Activated T-cell treated with anti-CD3 and anti-CD28 coated beads, Interleukin-2, amount 50 U/mL, for 72 hours (primary cell): ENCODE data around the gene ZKSCAN5. TPM values are rescaled to one million over a fixed set of nuclear protein-coding genes. Genes with fewer than 3 reads are reported as not detected.
"Not testable (repeated sequence)": the region's sequence is repeated elsewhere in the genome, so short reads cannot be mapped to it uniquely, and the experiment has no call there.

Source experiments
- ATAC-seq, 2 donors: fragments of 150-1000 bp; cut with Tn5 transposase; replicated peaks in 1 of 2; 2 replicates each; pipeline ENCODE4 v1.10.0; 2021; ENCODE audit warnings: moderate library complexity in 2 of 2, mild to moderate bottlenecking in 1 of 2
- DNase-seq, 2 donors: peaks; one replicate each; pipeline ENCODE4 v3.0.0; 2021 to 2022; ENCODE audit warnings: mixed read lengths in 1 of 2
- H3K27ac Mint-ChIP-seq: one replicate; pipeline ENCODE4 v1.8.0; 2022; ENCODE audit warnings: mild to moderate bottlenecking, moderate library complexity, mixed read lengths
- H3K27me3 Mint-ChIP-seq: one replicate; pipeline ENCODE4 v1.8.0; 2022; ENCODE audit warnings: low read depth, mixed read lengths
- H3K36me3 Mint-ChIP-seq, 2 donors: one replicate each; pipeline ENCODE4 v1.8.0; 2022; ENCODE audit warnings: mixed read lengths in 2 of 2, mild to moderate bottlenecking in 1 of 2; ENCODE audit not compliant: insufficient read depth in 2 of 2
- H3K4me1 Mint-ChIP-seq: one replicate; pipeline ENCODE4 v1.8.0; 2022; ENCODE audit warnings: low read depth, mixed read lengths
- H3K4me3 Mint-ChIP-seq, 2 donors: one replicate each; pipeline ENCODE4 v1.8.0; 2022; ENCODE audit warnings: mild to moderate bottlenecking in 2 of 2, mixed read lengths in 2 of 2, moderate library complexity in 2 of 2
- H3K9me3 Mint-ChIP-seq, 2 donors: one replicate each; pipeline ENCODE4 v1.8.0; 2022; ENCODE audit warnings: mixed read lengths in 2 of 2
- total RNA-seq, 2 donors: library from RNA; stranded (reverse); gene quantifications; one replicate each; pipeline ENCODE4 v1.2.3, GENCODE V29; 2022

ZKSCAN5 gene
- total RNA-seq, 2 donors from 2014 or later: 9.3 to 9.9 TPM

DNA sequence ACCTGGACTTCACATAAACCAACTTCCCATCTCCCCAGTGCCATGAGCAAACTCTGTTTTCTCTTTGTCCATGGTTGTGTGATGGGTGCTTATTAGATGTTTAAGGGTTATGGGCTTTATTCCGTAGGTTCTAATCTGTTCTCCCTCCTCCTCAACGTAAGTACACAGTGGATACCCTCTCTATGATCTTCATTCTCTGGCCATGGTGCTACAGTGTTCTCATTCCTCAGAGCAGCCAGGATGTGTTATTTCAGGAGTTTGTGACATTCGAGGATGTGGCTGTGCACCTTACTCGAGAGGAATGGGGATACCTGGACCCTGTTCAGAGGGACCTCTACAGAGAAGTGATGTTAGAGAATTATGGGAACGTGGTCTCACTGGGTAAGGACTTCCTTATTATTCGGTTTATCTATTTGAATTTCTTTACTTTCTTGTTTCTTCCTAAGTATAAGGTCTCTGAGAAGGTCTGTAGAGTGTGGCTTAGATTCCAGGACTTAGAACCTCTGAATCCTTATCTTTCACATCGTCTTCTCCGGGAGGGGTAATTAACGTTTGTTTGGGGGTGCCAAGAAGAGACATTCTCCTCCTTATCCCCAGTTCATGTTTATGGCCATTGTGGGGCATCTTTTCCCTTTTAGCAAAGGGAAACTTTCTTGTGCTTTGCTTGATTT, 57.8 kb downstream of the ZKSCAN5 start:
- Mint-ChIP-seq H3K4me3 (peak overlapping the region; percentile 47 to 68), H3K27ac (peak overlapping the region; percentile 96), H3K27me3 (no peaks in the 10 kb centered on the region), H3K4me1 (peaks cover 53% of the 10 kb centered on the region), H3K9me3 (no peaks in the 10 kb centered on the region), H3K36me3 (peaks cover 34 to 44% of the 10 kb centered on the region in 2 donors)
- no peak for ATAC-seq
- DNase-seq: no peak

DNA sequence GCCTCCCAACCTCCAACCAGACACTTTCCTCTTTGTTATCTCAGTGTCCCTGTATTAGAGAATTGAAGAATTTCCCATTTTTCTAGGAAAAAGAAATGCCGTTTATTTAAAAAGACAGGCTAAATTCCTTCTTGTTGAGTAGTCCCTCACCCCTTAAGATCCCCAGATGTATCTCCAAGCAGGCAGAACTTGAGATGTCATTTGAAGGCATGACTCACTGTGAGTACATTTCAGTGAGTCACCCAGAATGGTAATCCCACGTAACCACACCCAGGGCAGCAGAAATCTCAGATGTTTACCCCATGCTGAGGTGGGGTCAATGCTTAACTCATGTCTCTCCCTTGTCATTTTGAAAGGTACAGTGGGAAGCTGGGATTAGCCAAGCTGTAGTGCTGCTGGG, 58.4 kb downstream of the ZKSCAN5 start:
- ATAC-seq (peak; percentile 72 to 75), DNase-seq (peak; percentile 70 to 74)
- peak overlapping the region; percentile 47 to 68 for H3K4me3 Mint-ChIP-seq
- H3K27ac Mint-ChIP-seq: peak overlapping the region; percentile 96
- peaks cover 32 to 42% of the 10 kb centered on the region in 2 donors for H3K36me3 Mint-ChIP-seq
- peaks cover 49% of the 10 kb centered on the region for H3K4me1 Mint-ChIP-seq
- no peaks in the 10 kb centered on the region for H3K27me3 Mint-ChIP-seq
- H3K9me3 Mint-ChIP-seq: no peaks in the 10 kb centered on the region

- Mint-ChIP-seq H3K4me1 (peaks cover 49% of the 10 kb centered on the region), H3K4me3 (no peak overlapping the region), H3K9me3 (no peaks in the 10 kb centered on the region), H3K36me3 (peaks cover 28 to 37% of the 10 kb centered on the region in 2 donors), H3K27ac (peak overlapping the region; percentile 85), H3K27me3 (no peaks in the 10 kb centered on the region)
- no peak for ATAC-seq
- no peak for DNase-seq
Measured at GRCh38 chr7:99563650-99564049, 59.2 kb downstream of the ZKSCAN5 start.

GRCh38 chr7:99568770-99569169, 64.3 kb downstream of the ZKSCAN5 start:
- not testable (repeated sequence) for DNase-seq, H3K27me3 Mint-ChIP-seq, H3K4me3 Mint-ChIP-seq, ATAC-seq, H3K27ac Mint-ChIP-seq, H3K9me3 Mint-ChIP-seq
- Mint-ChIP-seq H3K4me1 (peaks cover 10% of the 10 kb centered on the region), H3K36me3 (peaks cover 19 to 45% of the 10 kb centered on the region in 2 donors)

DNA sequence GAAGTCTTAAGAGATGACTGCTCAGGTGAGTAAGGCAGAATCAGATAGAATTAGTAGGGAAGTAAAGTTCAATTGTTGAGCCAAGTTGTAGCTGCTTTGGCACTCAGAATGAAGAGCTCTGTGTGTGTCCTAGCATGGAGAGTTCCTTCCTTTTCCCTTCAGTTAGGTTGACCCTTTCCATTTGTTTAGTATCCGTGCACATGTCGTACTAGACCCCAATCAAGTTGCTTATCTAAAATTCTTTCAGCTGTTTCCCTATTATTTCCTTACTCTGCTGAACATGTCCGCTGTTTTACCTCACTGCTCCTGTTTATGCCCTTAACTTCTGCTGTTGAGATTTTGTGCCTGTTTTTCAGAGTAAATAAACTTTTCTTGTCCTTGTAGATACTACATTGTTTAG, 67.3 kb downstream of the ZKSCAN5 start:
- no peak overlapping the region for H3K4me3 Mint-ChIP-seq
- peaks cover 2% of the 10 kb centered on the region for H3K4me1 Mint-ChIP-seq
- no peaks in the 10 kb centered on the region for H3K27me3 Mint-ChIP-seq
- ATAC-seq (no peak), DNase-seq (no peak)
- H3K27ac Mint-ChIP-seq: peak overlapping the region; percentile 43
- peaks cover 9 to 26% of the 10 kb centered on the region in 2 donors for H3K36me3 Mint-ChIP-seq
- no peaks in the 10 kb centered on the region for H3K9me3 Mint-ChIP-seq

DNA sequence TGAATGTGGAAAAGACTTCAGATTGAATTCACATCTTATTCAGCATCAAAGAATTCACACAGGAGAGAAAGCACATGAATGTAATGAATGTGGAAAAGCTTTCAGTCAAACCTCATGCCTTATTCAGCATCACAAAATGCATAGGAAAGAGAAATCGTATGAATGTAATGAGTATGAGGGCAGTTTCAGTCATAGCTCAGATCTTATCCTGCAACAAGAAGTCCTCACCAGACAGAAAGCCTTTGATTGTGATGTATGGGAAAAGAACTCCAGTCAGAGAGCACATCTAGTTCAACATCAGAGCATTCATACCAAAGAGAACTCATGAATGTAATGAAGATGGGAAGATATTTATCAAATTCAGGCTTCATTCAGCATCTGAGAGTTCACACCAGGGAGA, 68.8 kb downstream of the ZKSCAN5 start:
- Mint-ChIP-seq H3K27ac (no peak overlapping the region), H3K4me3 (no peak overlapping the region), H3K4me1 (peaks cover 7% of the 10 kb centered on the region), H3K36me3 (peaks cover 9 to 26% of the 10 kb centered on the region in 2 donors), H3K27me3 (no peaks in the 10 kb centered on the region), H3K9me3 (no peaks in the 10 kb centered on the region)
- ATAC-seq: no peak
- DNase-seq: no peak

GRCh38 chr7:99576251-99576650, 71.8 kb downstream of the ZKSCAN5 start:
- Mint-ChIP-seq H3K36me3 (peaks cover 9 to 22% of the 10 kb centered on the region in 2 donors), H3K9me3 (no peaks in the 10 kb centered on the region), H3K4me3 (no peak overlapping the region), H3K27me3 (no peaks in the 10 kb centered on the region), H3K4me1 (peaks cover 28% of the 10 kb centered on the region), H3K27ac (no peak overlapping the region)
- ATAC-seq: no peak
- DNase-seq: no peak

GRCh38 chr7:99579281-99579955, 75.0 kb downstream of the ZKSCAN5 start:
- Mint-ChIP-seq H3K4me3 (peak overlapping the region; percentile 87 to 89), H3K36me3 (peaks cover 0 to 2% of the 10 kb centered on the region in 2 donors), H3K4me1 (peaks cover 30% of the 10 kb centered on the region), H3K27ac (no peak overlapping the region), H3K27me3 (no peaks in the 10 kb centered on the region), H3K9me3 (no peaks in the 10 kb centered on the region)
- DNase-seq (no peak), ATAC-seq (no peak)

DNA sequence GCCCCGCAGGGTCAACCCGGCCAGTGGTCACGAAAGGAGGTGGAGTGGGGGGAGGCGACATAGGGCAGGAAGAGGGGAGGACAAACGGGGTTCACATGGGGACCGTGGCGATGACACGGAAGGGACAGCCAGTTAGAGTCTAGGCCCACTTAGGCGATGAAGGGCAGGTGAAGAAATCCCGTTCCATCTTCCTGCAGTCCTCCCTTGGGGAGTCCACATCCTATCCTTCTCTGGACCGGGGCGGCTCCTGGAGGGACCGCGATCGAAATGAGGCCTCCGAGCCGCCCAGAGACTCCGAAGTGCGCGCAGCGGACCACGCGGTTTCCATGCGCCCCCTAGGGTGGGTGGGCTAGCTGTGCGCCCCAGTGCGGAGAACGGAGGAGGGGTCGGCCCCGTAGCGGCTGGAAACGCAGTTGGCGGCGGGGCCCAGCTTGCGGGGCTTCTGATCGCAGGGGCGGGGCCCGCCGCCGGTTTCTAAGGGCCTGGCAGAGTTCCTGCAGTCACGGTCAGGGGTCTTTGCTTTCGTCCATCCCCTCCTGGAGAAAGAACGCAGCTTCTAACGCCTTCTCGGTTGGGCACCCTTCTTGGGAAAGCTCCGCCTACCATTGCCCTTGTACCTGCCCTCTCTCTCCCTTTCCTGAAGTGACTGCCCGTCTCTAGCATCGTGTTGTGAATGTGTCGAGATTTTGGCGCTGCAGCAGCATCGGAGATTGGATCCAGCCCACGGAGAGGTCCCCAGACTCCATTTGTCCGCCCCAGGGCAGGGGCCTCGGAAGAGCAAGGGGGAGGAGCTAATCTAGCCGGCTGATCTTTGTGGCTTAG, 75.7 kb downstream of the ZKSCAN5 start:
- Mint-ChIP-seq H3K9me3 (no peaks in the 10 kb centered on the region), H3K36me3 (no peaks in the 10 kb centered on the region), H3K4me1 (peaks cover 30% of the 10 kb centered on the region), H3K27me3 (no peaks in the 10 kb centered on the region), H3K27ac (no peak overlapping the region), H3K4me3 (peak overlapping the region; percentile 87 to 89)
- DNase-seq (peak; percentile 65 to 66), ATAC-seq (peak; percentile 78 to 79)

GRCh38 chr7:99580778-99581332, 76.4 kb downstream of the ZKSCAN5 start:
- not testable (repeated sequence) for DNase-seq, H3K27me3 Mint-ChIP-seq, ATAC-seq, H3K9me3 Mint-ChIP-seq, H3K27ac Mint-ChIP-seq, H3K36me3 Mint-ChIP-seq
- Mint-ChIP-seq H3K4me3 (peak overlapping the region; percentile 87 to 89), H3K4me1 (peaks cover 30% of the 10 kb centered on the region)
